Caco-2 (cell line): ENCODE data around the gene RHBDD2. TPM values are rescaled to one million over a fixed set of nuclear protein-coding genes. Genes with fewer than 3 reads are reported as not detected.
"Not testable (repeated sequence)": the region's sequence is repeated elsewhere in the genome, so short reads cannot be mapped to it uniquely, and the experiment has no call there.

Source experiments
- BruUV-seq: library from RNA; stranded (reverse); fragments of 400-500 nt; replicated peaks from 2 replicates; lab custom pipeline; 2021; lab: Mats Ljungman, UMichigan
- CTCF ChIA-PET: fragments of 300-600 bp; sonication (Branson Sonifier 250); formaldehyde crosslinking; loops from one replicate; lab custom pipeline; 2022; ENCODE audit warnings: antibody characterized with exemption; lab: Charles Lee
- POLR2A ChIA-PET: fragments of 300-600 bp; sonication (Branson Sonifier 250); formaldehyde crosslinking; loops from one replicate; lab custom pipeline; 2022; ENCODE audit warnings: antibody characterized with exemption; lab: Charles Lee
- DNase-seq, 2 experiments: peaks; one replicate each; pipeline versions ENCODE4 v3.0.0 to v3.0.0-alpha.2; 2020 to 2022
- H3K27me3 ChIP-seq: replicated peaks from 2 replicates; pipeline ENCODE4 v1.6.0; 2011; ENCODE audit warnings: low read length; ENCODE audit not compliant: control insufficient read depth, insufficient read depth
- H3K36me3 ChIP-seq: 2 replicates; pipeline ENCODE4 v1.5.1; 2011; ENCODE audit warnings: low read length; ENCODE audit not compliant: control insufficient read depth, insufficient read depth
- H3K4me1 ChIP-seq: fragments of 250-450 bp; sonication (Bioruptor Pico); 2 replicates; pipeline ENCODE4 v1.5.1; 2020; ENCODE audit warnings: mild to moderate bottlenecking
- H3K4me3 ChIP-seq: 2 replicates; pipeline ENCODE4 v1.5.1; 2011; ENCODE audit warnings: low read depth, mild to moderate bottlenecking, control low read depth, low read length
- H3K9me3 ChIP-seq: fragments of 250-450 bp; sonication (Bioruptor Pico); 2 replicates; pipeline ENCODE4 v1.5.1; 2020; ENCODE audit warnings: mild to moderate bottlenecking, moderate library complexity
- H3K27ac Mint-ChIP-seq: one replicate; pipeline ENCODE4 v1.8.0; 2022; ENCODE audit warnings: mixed read lengths; ENCODE audit not compliant: unreplicated experiment
- H3K27me3 Mint-ChIP-seq: one replicate; pipeline ENCODE4 v1.8.0; 2022; ENCODE audit warnings: mixed read lengths; ENCODE audit not compliant: insufficient read depth, unreplicated experiment
- H3K36me3 Mint-ChIP-seq: one replicate; pipeline ENCODE4 v1.8.0; 2022; ENCODE audit warnings: mild to moderate bottlenecking, mixed read lengths; ENCODE audit not compliant: insufficient read depth, unreplicated experiment
- H3K4me1 Mint-ChIP-seq: one replicate; pipeline ENCODE4 v1.8.0; 2022; ENCODE audit warnings: low read depth, mixed read lengths; ENCODE audit not compliant: unreplicated experiment
- H3K4me3 Mint-ChIP-seq: one replicate; pipeline ENCODE4 v1.8.0; 2022; ENCODE audit warnings: mild to moderate bottlenecking, moderate library complexity, mixed read lengths; ENCODE audit not compliant: unreplicated experiment
- H3K9me3 Mint-ChIP-seq: one replicate; pipeline ENCODE4 v1.8.0; 2022; ENCODE audit warnings: mixed read lengths; ENCODE audit not compliant: unreplicated experiment
- intact Hi-C: fragments of 100-400 bp; cut with micrococcal nuclease; formaldehyde crosslinking; loops from one replicate; pipeline ENCODE4 v1.10.0; 2022; ENCODE audit not compliant: unreplicated experiment
- total RNA-seq: library from RNA; stranded (reverse); gene quantifications from 2 replicates; pipeline ENCODE4 v1.2.3, GENCODE V29; 2022
- TF ChIP-seq, protein P1 (sequence below), 2 experiments: fragments of 200-600 bp in 1 of 2; IDR thresholded peaks; 1 replicate in 1 of 2; 2 replicates in 1 of 2; pipeline versions ENCODE4 v1.5.1 to v1.8.0; 2011 to 2022; ENCODE audit warnings: antibody characterized with exemption in 1 of 2, control low read depth in 1 of 2, inconsistent platforms in 1 of 2, low read depth in 1 of 2, low read length in 1 of 2, mild to moderate bottlenecking in 1 of 2, moderate library complexity in 1 of 2; ENCODE audit not compliant: insufficient read depth in 1 of 2, severe bottlenecking in 1 of 2, unreplicated experiment in 1 of 2

RHBDD2 gene
- total RNA-seq, 1 experiment from 2014 or later = 55.6 TPM

DNA sequence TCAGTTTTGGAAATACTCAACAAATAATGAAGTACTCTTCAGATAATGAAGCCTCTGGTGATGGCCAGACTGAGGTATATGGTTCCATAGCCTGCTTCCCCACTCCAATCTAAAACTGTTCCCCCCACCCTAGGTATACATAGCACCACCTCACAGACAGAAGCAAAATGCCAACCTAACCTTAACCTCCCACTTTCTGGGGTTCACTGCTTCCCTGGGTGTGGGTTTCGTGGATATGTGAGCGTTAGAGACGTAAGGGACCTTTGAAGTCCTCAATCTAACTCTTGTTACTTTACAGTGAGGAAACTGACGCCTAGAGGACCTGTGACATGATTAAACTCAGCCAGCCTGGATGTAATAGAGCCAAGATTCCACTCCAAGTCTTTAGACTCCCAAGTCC lies 1.4 kb downstream of the RHBDD2 start:
- Mint-ChIP-seq H3K27me3 (no peaks in the 10 kb centered on the region), H3K9me3 (no peaks in the 10 kb centered on the region), H3K36me3 (peaks cover 58% of the 10 kb centered on the region), H3K4me3 (peak overlapping the region; percentile 94), H3K4me1 (peaks cover 8% of the 10 kb centered on the region), H3K27ac (peak overlapping the region; percentile 93)
- peaks cover 2% of the 10 kb centered on the region; the same call in 1 of the 2 replicates for H3K36me3 ChIP-seq
- peaks cover 6% of the 10 kb centered on the region for H3K4me1 ChIP-seq
- TF ChIP-seq, protein P1, sequence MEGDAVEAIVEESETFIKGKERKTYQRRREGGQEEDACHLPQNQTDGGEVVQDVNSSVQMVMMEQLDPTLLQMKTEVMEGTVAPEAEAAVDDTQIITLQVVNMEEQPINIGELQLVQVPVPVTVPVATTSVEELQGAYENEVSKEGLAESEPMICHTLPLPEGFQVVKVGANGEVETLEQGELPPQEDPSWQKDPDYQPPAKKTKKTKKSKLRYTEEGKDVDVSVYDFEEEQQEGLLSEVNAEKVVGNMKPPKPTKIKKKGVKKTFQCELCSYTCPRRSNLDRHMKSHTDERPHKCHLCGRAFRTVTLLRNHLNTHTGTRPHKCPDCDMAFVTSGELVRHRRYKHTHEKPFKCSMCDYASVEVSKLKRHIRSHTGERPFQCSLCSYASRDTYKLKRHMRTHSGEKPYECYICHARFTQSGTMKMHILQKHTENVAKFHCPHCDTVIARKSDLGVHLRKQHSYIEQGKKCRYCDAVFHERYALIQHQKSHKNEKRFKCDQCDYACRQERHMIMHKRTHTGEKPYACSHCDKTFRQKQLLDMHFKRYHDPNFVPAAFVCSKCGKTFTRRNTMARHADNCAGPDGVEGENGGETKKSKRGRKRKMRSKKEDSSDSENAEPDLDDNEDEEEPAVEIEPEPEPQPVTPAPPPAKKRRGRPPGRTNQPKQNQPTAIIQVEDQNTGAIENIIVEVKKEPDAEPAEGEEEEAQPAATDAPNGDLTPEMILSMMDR (IDR thresholded peaks at IDR 0.05; ENCODE audit: insufficient read depth in 1 of 2, low read depth in 1 of 2, low read length in 1 of 2, severe bottlenecking in 1 of 2, unreplicated experiment in 1 of 2) = no peak
- H3K4me3 ChIP-seq = no peak overlapping the region
- BruUV-seq = no TSS peak
- ChIA-PET POLR2A (no interaction called here), CTCF (no interaction called here)
- intact Hi-C loops = no loop called here
- no peak for DNase-seq
- no peaks in the 10 kb centered on the region for H3K27me3 ChIP-seq
- H3K9me3 ChIP-seq = no peaks in the 10 kb centered on the region

DNA sequence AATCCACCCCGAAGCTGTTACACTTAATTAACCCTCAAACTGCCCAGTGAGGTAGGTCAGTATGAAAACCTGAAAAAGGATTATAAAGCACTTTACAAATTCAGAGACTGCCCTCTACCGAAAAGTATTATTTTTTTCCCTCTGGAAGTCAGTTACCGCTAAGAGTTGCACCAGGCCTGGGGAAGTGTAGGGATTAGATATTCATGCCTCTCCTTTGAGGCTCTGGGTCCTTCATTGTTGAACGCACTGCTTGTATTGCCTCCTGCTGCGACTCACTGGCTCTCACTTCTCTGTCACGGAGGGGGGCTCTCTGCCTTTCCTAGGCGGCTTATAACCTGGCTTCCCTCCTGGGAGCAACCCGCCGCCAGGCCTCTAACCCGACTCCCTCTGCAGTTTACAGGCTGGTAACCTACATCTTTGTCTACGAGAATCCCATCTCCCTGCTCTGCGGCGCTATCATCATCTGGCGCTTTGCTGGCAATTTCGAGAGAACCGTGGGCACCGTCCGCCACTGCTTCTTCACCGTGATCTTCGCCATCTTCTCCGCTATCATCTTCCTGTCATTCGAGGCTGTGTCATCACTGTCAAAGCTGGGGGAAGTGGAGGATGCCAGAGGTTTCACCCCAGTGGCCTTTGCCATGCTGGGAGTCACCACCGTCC lies 2.7 kb downstream of the RHBDD2 start:
- Mint-ChIP-seq H3K27ac (no peak overlapping the region), H3K4me3 (no peak overlapping the region), H3K36me3 (peaks cover 58% of the 10 kb centered on the region), H3K4me1 (peaks cover 8% of the 10 kb centered on the region), H3K9me3 (no peaks in the 10 kb centered on the region), H3K27me3 (no peaks in the 10 kb centered on the region)
- TF ChIP-seq, protein P1 (IDR thresholded peaks at IDR 0.05; ENCODE audit: insufficient read depth in 1 of 2, low read depth in 1 of 2, low read length in 1 of 2, severe bottlenecking in 1 of 2, unreplicated experiment in 1 of 2) = no peak
- H3K27me3 ChIP-seq = no peaks in the 10 kb centered on the region
- no peak for DNase-seq
- H3K4me3 ChIP-seq = no peak overlapping the region
- intact Hi-C loops = no loop called here
- peaks cover 2% of the 10 kb centered on the region; the same call in 1 of the 2 replicates for H3K36me3 ChIP-seq
- BruUV-seq = no TSS peak
- no peaks in the 10 kb centered on the region for H3K9me3 ChIP-seq
- peaks cover 6% of the 10 kb centered on the region for H3K4me1 ChIP-seq
- ChIA-PET CTCF (no interaction called here), POLR2A (no interaction called here)

DNA sequence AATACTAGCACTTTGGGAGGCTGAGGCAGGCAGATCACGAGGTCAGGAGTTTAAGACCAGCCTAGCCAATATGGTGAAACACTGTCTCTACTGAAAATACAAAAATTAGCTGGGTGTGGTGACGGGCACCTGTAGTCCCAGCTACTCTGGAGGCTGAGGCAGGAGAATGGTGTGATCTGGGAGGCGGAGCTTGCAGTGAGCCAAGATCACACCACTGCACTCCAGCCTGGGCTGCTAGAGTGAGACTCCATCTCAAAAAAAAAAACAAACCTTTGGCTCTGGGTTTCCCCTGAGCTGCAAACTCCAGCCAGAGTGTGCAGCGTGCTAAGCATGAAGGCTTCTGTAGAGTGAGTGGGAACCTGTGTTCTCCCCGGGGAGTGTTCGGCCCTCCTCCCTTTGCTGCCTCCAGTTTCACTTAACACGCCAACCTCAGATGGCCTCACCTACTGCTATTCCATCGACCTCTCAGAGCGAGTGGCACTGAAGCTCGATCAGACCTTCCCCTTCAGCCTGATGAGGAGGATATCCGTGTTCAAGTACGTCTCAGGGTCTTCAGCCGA lies 4.5 kb downstream of the RHBDD2 start:
- CTCF ChIA-PET, H3K4me1 Mint-ChIP-seq, H3K4me3 Mint-ChIP-seq, DNase-seq, H3K4me1 ChIP-seq, H3K27ac Mint-ChIP-seq, POLR2A ChIA-PET, H3K9me3 ChIP-seq, BruUV-seq, H3K36me3 ChIP-seq, H3K27me3 Mint-ChIP-seq, H3K27me3 ChIP-seq, H3K4me3 ChIP-seq, H3K9me3 Mint-ChIP-seq, intact Hi-C loops: not testable (repeated sequence)
- H3K36me3 Mint-ChIP-seq = peaks cover 63% of the 10 kb centered on the region
